Stimulated activated naive CD8-positive, alpha-beta T cell treated with anti-CD3 and anti-CD28 coated beads, Interleukin-15, Interleukin-2, amounts not matched to agents 100 ng/mL and 50 ng/mL, for 24 hours (primary cell): ENCODE measurements around the gene ZFAND5.

Experiments used
- H3K27ac Mint-ChIP-seq: one replicate; pipeline ENCODE4 v1.8.0; 2021; ENCODE audit warnings: mild to moderate bottlenecking, mixed read lengths
- H3K27me3 Mint-ChIP-seq: one replicate; pipeline ENCODE4 v1.8.0; 2021; ENCODE audit warnings: mixed read lengths
- H3K36me3 Mint-ChIP-seq: one replicate; pipeline ENCODE4 v1.8.0; 2021; ENCODE audit warnings: low read depth, mixed read lengths
- H3K4me1 Mint-ChIP-seq: one replicate; pipeline ENCODE4 v1.8.0; 2021; ENCODE audit warnings: low read depth, mixed read lengths
- H3K4me3 Mint-ChIP-seq: one replicate; pipeline ENCODE4 v1.8.0; 2021; ENCODE audit warnings: mild to moderate bottlenecking, mixed read lengths
- H3K9me3 Mint-ChIP-seq: one replicate; pipeline ENCODE4 v1.8.0; 2021; ENCODE audit warnings: mixed read lengths

The ZFAND5 gene

GRCh38 chr9:72352911-72353388 lies 12.1 kb downstream of the ZFAND5 start:
- Mint-ChIP-seq H3K9me3 (no peaks in the 10 kb centered on the region), H3K4me1 (peaks cover 46% of the 10 kb centered on the region), H3K36me3 (peaks cover 66% of the 10 kb centered on the region), H3K27me3 (no peaks in the 10 kb centered on the region), H3K27ac (no peak overlapping the region), H3K4me3 (no peak overlapping the region)

GRCh38 chr9:72351538-72352453 lies 13.2 kb downstream of the ZFAND5 start:
- no peak overlapping the region for H3K27ac Mint-ChIP-seq
- peaks cover 54% of the 10 kb centered on the region for H3K36me3 Mint-ChIP-seq
- no peak overlapping the region for H3K4me3 Mint-ChIP-seq
- H3K9me3 Mint-ChIP-seq = no peaks in the 10 kb centered on the region
- H3K4me1 Mint-ChIP-seq = peaks cover 37% of the 10 kb centered on the region
- no peaks in the 10 kb centered on the region for H3K27me3 Mint-ChIP-seq

- no peak overlapping the region for H3K4me3 Mint-ChIP-seq
- peaks cover 31% of the 10 kb centered on the region for H3K4me1 Mint-ChIP-seq
- H3K36me3 Mint-ChIP-seq = peaks cover 35% of the 10 kb centered on the region
- no peaks in the 10 kb centered on the region for H3K27me3 Mint-ChIP-seq
- H3K9me3 Mint-ChIP-seq = no peaks in the 10 kb centered on the region
- H3K27ac Mint-ChIP-seq = no peak overlapping the region
Observed at GRCh38 chr9:72349911-72350310, 15.1 kb downstream of the ZFAND5 start.

- Mint-ChIP-seq H3K9me3 (no peaks in the 10 kb centered on the region), H3K36me3 (peaks cover 29% of the 10 kb centered on the region), H3K27ac (peak overlapping the region; percentile 16), H3K4me1 (peaks cover 31% of the 10 kb centered on the region), H3K27me3 (no peaks in the 10 kb centered on the region), H3K4me3 (no peak overlapping the region)
Observed at GRCh38 chr9:72349240-72349639, 15.8 kb downstream of the ZFAND5 start.

- H3K27me3 Mint-ChIP-seq = no peaks in the 10 kb centered on the region
- peaks cover 4% of the 10 kb centered on the region for H3K36me3 Mint-ChIP-seq
- no peak overlapping the region for H3K4me3 Mint-ChIP-seq
- no peak overlapping the region for H3K27ac Mint-ChIP-seq
- H3K9me3 Mint-ChIP-seq = no peaks in the 10 kb centered on the region
- H3K4me1 Mint-ChIP-seq = peaks cover 31% of the 10 kb centered on the region
Observed at GRCh38 chr9:72346333-72346732, 18.7 kb downstream of the ZFAND5 start.

GRCh38 chr9:72338631-72339030 lies 26.4 kb downstream of the ZFAND5 start:
- H3K4me3 Mint-ChIP-seq = no peak overlapping the region
- no peak overlapping the region for H3K27ac Mint-ChIP-seq
- peaks cover 4% of the 10 kb centered on the region for H3K36me3 Mint-ChIP-seq
- H3K27me3 Mint-ChIP-seq = no peaks in the 10 kb centered on the region
- no peaks in the 10 kb centered on the region for H3K9me3 Mint-ChIP-seq
- no peaks in the 10 kb centered on the region for H3K4me1 Mint-ChIP-seq

GRCh38 chr9:72337286-72337685 lies 27.7 kb downstream of the ZFAND5 start:
- H3K36me3 Mint-ChIP-seq = peaks cover 4% of the 10 kb centered on the region

GRCh38 chr9:72334658-72335337 lies 30.2 kb downstream of the ZFAND5 start:
- Mint-ChIP-seq H3K4me1 (no peaks in the 10 kb centered on the region), H3K36me3 (no peaks in the 10 kb centered on the region), H3K27ac (no peak overlapping the region), H3K27me3 (no peaks in the 10 kb centered on the region), H3K9me3 (no peaks in the 10 kb centered on the region), H3K4me3 (no peak overlapping the region)

More at GRCh38 chr9:72337286-72337685, 27.7 kb downstream of the ZFAND5 start:
- H3K27me3 Mint-ChIP-seq = no peaks in the 10 kb centered on the region
- H3K4me1 Mint-ChIP-seq = no peaks in the 10 kb centered on the region
- no peaks in the 10 kb centered on the region for H3K9me3 Mint-ChIP-seq
- H3K27ac Mint-ChIP-seq = no peak overlapping the region
- H3K4me3 Mint-ChIP-seq = no peak overlapping the region

- H3K4me1 Mint-ChIP-seq = no peaks in the 10 kb centered on the region
- H3K36me3 Mint-ChIP-seq = no peaks in the 10 kb centered on the region
- H3K27me3 Mint-ChIP-seq = no peaks in the 10 kb centered on the region
- no peak overlapping the region for H3K4me3 Mint-ChIP-seq
- no peak overlapping the region for H3K27ac Mint-ChIP-seq
- H3K9me3 Mint-ChIP-seq = no peaks in the 10 kb centered on the region
Observed at GRCh38 chr9:72333709-72334108, 31.3 kb downstream of the ZFAND5 start.

GRCh38 chr9:72333197-72333596 lies 31.8 kb downstream of the ZFAND5 start:
- no peaks in the 10 kb centered on the region for H3K36me3 Mint-ChIP-seq
- H3K27ac Mint-ChIP-seq = no peak overlapping the region
- H3K27me3 Mint-ChIP-seq = no peaks in the 10 kb centered on the region
- H3K4me3 Mint-ChIP-seq = no peak overlapping the region
- no peaks in the 10 kb centered on the region for H3K9me3 Mint-ChIP-seq
- no peaks in the 10 kb centered on the region for H3K4me1 Mint-ChIP-seq

- Mint-ChIP-seq H3K27ac (no peak overlapping the region), H3K9me3 (no peaks in the 10 kb centered on the region), H3K36me3 (no peaks in the 10 kb centered on the region), H3K27me3 (no peaks in the 10 kb centered on the region), H3K4me3 (no peak overlapping the region), H3K4me1 (no peaks in the 10 kb centered on the region)
Observed at GRCh38 chr9:72332351-72332750, 32.7 kb downstream of the ZFAND5 start.

GRCh38 chr9:72327631-72328030 lies 37.4 kb downstream of the ZFAND5 start:
- no peaks in the 10 kb centered on the region for H3K27me3 Mint-ChIP-seq
- no peak overlapping the region for H3K27ac Mint-ChIP-seq
- H3K9me3 Mint-ChIP-seq = no peaks in the 10 kb centered on the region
- H3K36me3 Mint-ChIP-seq = no peaks in the 10 kb centered on the region
- H3K4me1 Mint-ChIP-seq = no peaks in the 10 kb centered on the region
- H3K4me3 Mint-ChIP-seq = no peak overlapping the region

GRCh38 chr9:72326641-72327040 lies 38.4 kb downstream of the ZFAND5 start:
- Mint-ChIP-seq H3K27ac (no peak overlapping the region), H3K4me1 (no peaks in the 10 kb centered on the region), H3K9me3 (no peaks in the 10 kb centered on the region), H3K27me3 (no peaks in the 10 kb centered on the region), H3K4me3 (no peak overlapping the region), H3K36me3 (no peaks in the 10 kb centered on the region)

GRCh38 chr9:72324974-72325373 lies 40.0 kb downstream of the ZFAND5 start:
- Mint-ChIP-seq H3K27ac (no peak overlapping the region), H3K27me3 (no peaks in the 10 kb centered on the region), H3K36me3 (no peaks in the 10 kb centered on the region), H3K9me3 (no peaks in the 10 kb centered on the region), H3K4me3 (no peak overlapping the region), H3K4me1 (no peaks in the 10 kb centered on the region)

GRCh38 chr9:72322678-72323077 lies 42.3 kb downstream of the ZFAND5 start:
- H3K36me3 Mint-ChIP-seq = no peaks in the 10 kb centered on the region
- no peaks in the 10 kb centered on the region for H3K4me1 Mint-ChIP-seq
- H3K4me3 Mint-ChIP-seq = no peak overlapping the region
- H3K27me3 Mint-ChIP-seq = no peaks in the 10 kb centered on the region
- H3K9me3 Mint-ChIP-seq = no peaks in the 10 kb centered on the region
- no peak overlapping the region for H3K27ac Mint-ChIP-seq
